K562 (cell line): Measurements from ENCODE around the gene PLGRKT. TPM values are rescaled to one million over a fixed set of nuclear protein-coding genes. Genes with fewer than 3 reads are reported as not detected.

Source experiments
- ATAC-seq: fragments of 200-7000 bp; cut with Tn5 transposase; 3 replicates; pipeline ENCODE4 v1.9.1; 2020; ENCODE audit warnings: moderate library complexity
- BruUV-seq: library from RNA; stranded (reverse); fragments of 400-500 nt; replicated peaks from 2 replicates; lab custom pipeline; 2021; lab: Mats Ljungman, UMichigan
- CTCF ChIA-PET: fragments of 300-600 bp; formaldehyde crosslinking; extraction: SDS; loops from one replicate; lab custom pipeline; 2021; ENCODE audit warnings: low intra/inter-chr PET ratio; lab: Yijun Ruan, JAX
- POLR2A ChIA-PET: fragments of 300-600, 350-650 bp; sonication (Branson Sonifier 250); formaldehyde crosslinking; extraction: SDS; loops from one replicate; lab custom pipeline; 2021; ENCODE audit warnings: antibody characterized with exemption, inconsistent platforms; lab: Yijun Ruan, JAX
- DNase-seq, 4 experiments: peaks; one replicate each; pipeline versions ENCODE4 v3.0.0 to v3.0.0-alpha.2; 2011 to 2018; ENCODE audit warnings: low spot score in 3 of 4, mixed read lengths in 3 of 4; ENCODE audit errors: extremely low read depth in 1 of 4
- FAIRE-seq: peaks from 2 replicates; lab custom pipeline; 2011; peaks lifted over from hg19 to GRCh38; lab: Jason Lieb, UNC
- H2AFZ ChIP-seq: 2 replicates; pipeline ENCODE4 v1.6.0; 2011; ENCODE audit warnings: low read depth, low read length, control low read depth, inconsistent platforms
- H3K27ac ChIP-seq: fragments of 200-600 bp; 3 replicates; pipeline ENCODE4 v1.8.0; 2011; ENCODE audit warnings: low read depth, mild to moderate bottlenecking, control low read depth, inconsistent platforms, low read length, moderate library complexity, mixed read lengths; ENCODE audit errors: extremely low read depth
- H3K27me3 ChIP-seq, 2 experiments: fragments of 300-600 bp in 1 of 2; 2 replicates in 1 of 2; 3 replicates in 1 of 2; pipeline versions ENCODE4 v1.6.0 to v1.8.0; 2011; ENCODE audit warnings: inconsistent platforms in 2 of 2, low read length in 2 of 2, mild to moderate bottlenecking in 1 of 2, mixed read lengths in 1 of 2, moderate library complexity in 1 of 2; ENCODE audit not compliant: control insufficient read depth in 2 of 2, insufficient read depth in 2 of 2
- H3K36me3 ChIP-seq: fragments of 300-600 bp; 3 replicates; pipeline ENCODE4 v1.8.0; 2011; ENCODE audit warnings: mild to moderate bottlenecking, low read length, inconsistent platforms; ENCODE audit not compliant: control insufficient read depth, insufficient read depth
- H3K4me1 ChIP-seq, 2 experiments: fragments of 200-600 bp in 1 of 2; replicated peaks in 1 of 2; 2 replicates in 1 of 2; 3 replicates in 1 of 2; pipeline versions ENCODE4 v1.5.1 to v1.8.0; 2011; ENCODE audit warnings: inconsistent platforms in 2 of 2, low read length in 2 of 2, mild to moderate bottlenecking in 1 of 2, mixed read lengths in 1 of 2, moderate library complexity in 1 of 2; ENCODE audit not compliant: control insufficient read depth in 2 of 2, insufficient read depth in 2 of 2
- H3K4me2 ChIP-seq: 2 replicates; pipeline ENCODE4 v1.6.1; 2011; ENCODE audit warnings: low read length, control low read depth, inconsistent platforms, mixed read lengths; ENCODE audit not compliant: insufficient read depth
- H3K4me3 ChIP-seq: fragments of 200-600 bp; sonication (generic), shearing (Covaris generic); 2 replicates; pipeline ENCODE4 v1.5.1; 2016; ENCODE audit warnings: control low read depth, inconsistent platforms
- H3K79me2 ChIP-seq: fragments of 200-600 bp; 3 replicates; pipeline ENCODE4 v1.8.0; 2011; ENCODE audit warnings: low read length, inconsistent platforms; ENCODE audit not compliant: control insufficient read depth, insufficient read depth
- H3K9ac ChIP-seq, 2 experiments: 2 replicates each; pipeline versions ENCODE4 v1.6.0 to v1.6.1; 2011; ENCODE audit warnings: low read depth in 2 of 2, low read length in 2 of 2, control low read depth in 1 of 2, inconsistent platforms in 1 of 2, mild to moderate bottlenecking in 1 of 2, mixed read lengths in 1 of 2; ENCODE audit not compliant: insufficient read depth in 1 of 2
- H3K9me1 ChIP-seq: one replicate; pipeline ENCODE4 v1.6.0; 2011; ENCODE audit warnings: inconsistent platforms, mild to moderate bottlenecking, low read length, moderate library complexity; ENCODE audit not compliant: control insufficient read depth, insufficient read depth
- H3K9me3 ChIP-seq: replicated peaks from 2 replicates; pipeline ENCODE4 v1.5.1; 2011; ENCODE audit warnings: low read depth, low read length, inconsistent platforms; ENCODE audit not compliant: control insufficient read depth, insufficient read depth
- H4K20me1 ChIP-seq: replicated peaks from 2 replicates; pipeline ENCODE4 v1.6.1; 2011; ENCODE audit warnings: low read length, inconsistent platforms, mixed read lengths; ENCODE audit not compliant: control insufficient read depth, insufficient read depth
- ETS2 ChIP-seq: IDR thresholded peaks from 2 replicates; pipeline ENCODE4 v1.6.1; 2016; ENCODE audit warnings: borderline replicate concordance, missing genetic modification characterization, mild to moderate bottlenecking, moderate library complexity, missing compliant biosample characterization; ENCODE audit not compliant: poor library complexity, severe bottlenecking
- KDM1A ChIP-seq, 2 experiments: fragments of 450-650 bp; IDR thresholded peaks; 2 replicates each; pipeline ENCODE4 v1.6.1; 2016; ENCODE audit warnings: mild to moderate bottlenecking in 2 of 2
- NBN ChIP-seq: fragments of 450-650 bp; IDR thresholded peaks from 2 replicates; pipeline ENCODE4 v1.6.1; 2016; ENCODE audit warnings: low read depth, mild to moderate bottlenecking
- PURB ChIP-seq: sonication (generic); formaldehyde crosslinking; IDR thresholded peaks from 2 replicates; pipeline ENCODE4 v1.9.0; 2021; ENCODE audit warnings: low read depth, mild to moderate bottlenecking, missing genetic modification reagents
- SAFB2 ChIP-seq: fragments of 200-400 bp; formaldehyde crosslinking; IDR thresholded peaks from 2 replicates; pipeline ENCODE4 v1.6.1; 2018; ENCODE audit warnings: borderline replicate concordance, low read length, low read depth, moderate library complexity; ENCODE audit not compliant: severe bottlenecking
- ZNF124 ChIP-seq: sonication (generic); formaldehyde crosslinking; IDR thresholded peaks from 2 replicates; pipeline ENCODE4 v1.8.1; 2022; ENCODE audit warnings: missing genetic modification reagents
- WGBS: fragments of 100-300 bp; shearing (Covaris generic); methylation state at CpG from one replicate; pipeline ENCODE4 v1.1.6; 2016; ENCODE audit warnings: low coverage, mixed read lengths; ENCODE audit not compliant: insufficient coverage; ENCODE audit errors: missing lambda C conversion rate; 5-methylcytosine and 5-hydroxymethylcytosine counted together
- in situ Hi-C: fragments of 300-500 bp; cut with MboI; formaldehyde crosslinking; loops from 4 replicates; pipeline ENCODE4 v1.15.0; 2018; ENCODE audit warnings: inconsistent platforms, mixed read lengths
- intact Hi-C: fragments of 100-400 bp; cut with micrococcal nuclease; formaldehyde crosslinking; loops from 2 replicates; pipeline ENCODE4 v1.14.2; 2022
- polyA plus RNA-seq, 8 experiments: library from polyadenylated mRNA; depleted of rRNA in 4 of 8; stranded (reverse) in 5 of 8; unstranded in 3 of 8; fragments of >200 nt; fragmentation: Nextera tagmentation in 2 of 8; fragmentation: Illumina TruSeq in 1 of 8; extraction: Ambion mirVana in 2 of 8; extraction: Trizol in 1 of 8; gene quantifications; 2 replicates each; pipeline versions ENCODE4 v1.2.1 to v1.2.3, GENCODE V29; 2011 to 2014; ENCODE audit warnings: inconsistent platforms in 1 of 8, missing spikeins in 1 of 8
- total RNA-seq, 7 experiments: library from RNA; depleted of rRNA in 6 of 7; stranded (reverse); fragments of >200 nt in 6 of 7; fragmentation: Illumina TruSeq in 2 of 7; extraction: Trizol in 2 of 7; gene quantifications; 2 replicates each; pipeline versions ENCODE4 v1.2.1 to v1.2.3, GENCODE V29; 2011 to 2021; ENCODE audit warnings: low replicate concordance in 1 of 7

Gene PLGRKT
- total and polyA plus RNA-seq, 9 of the 15 experiments (the other 6 are each of a cell fraction or from before 2014, with no cell fraction given), result 4.7 to 13.8 (median 6.5) TPM

DNA sequence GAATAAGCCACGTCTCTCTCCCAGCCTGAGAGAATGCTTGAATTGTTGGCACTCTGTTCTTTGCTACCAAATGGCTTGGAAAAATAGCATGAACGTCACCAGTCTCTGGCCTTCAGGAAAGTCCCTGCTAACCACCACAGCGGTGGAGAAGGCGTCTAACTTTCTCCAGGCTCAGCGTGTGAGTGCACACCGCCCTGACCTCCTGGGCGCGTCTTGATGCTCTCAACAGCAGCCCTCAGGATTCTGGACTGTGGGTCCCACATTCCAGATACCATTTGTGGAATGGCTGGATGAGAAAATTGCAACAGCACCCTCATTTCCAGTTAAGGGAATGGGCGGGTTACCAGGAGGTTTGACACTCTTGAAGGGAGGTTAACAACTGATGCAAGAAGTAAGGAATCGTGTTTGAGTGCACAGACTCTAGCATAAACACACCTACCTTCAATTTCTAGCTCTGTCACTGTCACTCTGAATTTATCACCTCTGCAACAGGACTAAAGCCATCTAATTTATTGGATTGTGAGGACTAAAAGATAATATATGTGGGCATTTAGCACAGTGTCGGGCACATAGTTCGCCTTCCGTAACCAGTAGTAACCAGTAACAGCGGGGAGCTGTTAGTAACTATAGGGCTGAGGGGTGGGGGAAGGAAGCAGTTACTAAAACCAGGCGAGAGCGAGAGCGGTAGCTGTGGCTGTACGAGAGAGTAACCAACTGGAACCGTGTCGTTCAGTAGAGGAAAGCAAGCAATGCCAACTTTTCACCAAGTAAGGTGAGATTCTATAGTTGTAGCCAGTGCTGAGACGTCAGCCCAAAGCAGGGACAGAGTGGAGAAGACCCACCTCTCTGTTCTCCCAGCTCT, 807 bp upstream of the PLGRKT start:
- no peaks in the 10 kb centered on the region for H3K36me3 ChIP-seq
- whole genome bisulfite sequencing, result 65% methylated on average over 19 of the region's 21 CpGs
- H3K4me2 ChIP-seq, result peak overlapping the region; percentile 63
- H3K4me1 ChIP-seq, result peaks cover 4 to 6% of the 10 kb centered on the region in 2 experiments; a peak in 2 of 5 replicates
- H3K79me2 ChIP-seq, result no peaks in the 10 kb centered on the region; the same call in 2 of the 3 replicates
- no peaks in the 10 kb centered on the region for H4K20me1 ChIP-seq
- no peak overlapping the region for H3K27ac ChIP-seq
- BruUV-seq, result no TSS peak
- no peaks in the 10 kb centered on the region for H3K9me1 ChIP-seq
- intact Hi-C loops (no loop called here), in situ Hi-C loops (loop anchor here (25.0 kb wide), 2 partner anchors 701 to 826 kb away; partner anchors contain the start of gene AK3)
- FAIRE-seq (no peak), DNase-seq (no peak), ATAC-seq (no peak)
- peak overlapping the region; percentile 59 for H2AFZ ChIP-seq
- no peak overlapping the region; the same call in 1 of the 2 replicates for H3K4me3 ChIP-seq
- ChIA-PET CTCF (no interaction called here), POLR2A (no interaction called here)
- H3K9ac ChIP-seq, result 0 out of 4 replicates have a peak overlapping the region, but pooled peaks of 1 of the 2 experiments have one; percentile 31
- H3K27me3 ChIP-seq, result no peaks in the 10 kb centered on the region
- TF ChIP-seq ZNF124 (CRISPR knock-in tag) (no peak), SAFB2 (no peak), NBN (no peak), ETS2 (tag) (no peak), PURB (no peak), KDM1A (IDR thresholded peaks at IDR 0.05) (no peak)
- H3K9me3 ChIP-seq, result no peaks in the 10 kb centered on the region
